ENCODE data around the gene SAMD7.
A peak's percentile ranks its signal among the peaks of the same experiment; 100 is the strongest.

Gene SAMD7

DNA sequence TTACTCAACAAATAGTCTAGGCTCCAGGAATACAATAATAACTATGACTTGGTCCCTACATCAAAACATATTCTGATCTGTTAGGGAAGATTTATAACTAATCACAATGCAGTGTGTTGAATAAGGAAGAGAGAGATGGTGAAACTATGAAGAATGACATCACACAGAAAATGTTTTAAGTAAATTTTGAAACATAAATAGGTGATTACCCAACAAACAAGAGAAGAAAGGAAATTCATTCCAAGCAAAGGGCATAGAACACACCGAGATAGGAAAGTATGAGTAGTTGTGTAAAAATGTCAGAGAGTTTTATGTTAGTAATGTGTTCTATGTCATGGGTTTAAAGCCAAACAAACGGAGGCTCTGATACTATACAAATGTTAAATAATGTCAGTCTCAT lies 68.7 kb downstream of the SAMD7 start:
- TF ChIP-seq CTCF (IDR thresholded peaks at IDR 0.05), result no peak
- Histone ChIP-seq H3K4me1 (ENCODE audit: control insufficient read depth in 1 of 2, insufficient read depth in 1 of 2, low read depth in 1 of 2, low read length in 1 of 2) (peaks cover 40 to 46% of the 10 kb centered on the region in 2 experiments), H3K27me3 (no peaks in the 10 kb centered on the region), H3K27ac (peak overlapping the region; percentile 79), H3K4me3 (ENCODE audit: low read depth in 1 of 2, low read length in 1 of 2) (no peak overlapping the region), H3K9me3 (no peaks in the 10 kb centered on the region), H3K36me3 (peaks cover 40% of the 10 kb centered on the region)

DNA sequence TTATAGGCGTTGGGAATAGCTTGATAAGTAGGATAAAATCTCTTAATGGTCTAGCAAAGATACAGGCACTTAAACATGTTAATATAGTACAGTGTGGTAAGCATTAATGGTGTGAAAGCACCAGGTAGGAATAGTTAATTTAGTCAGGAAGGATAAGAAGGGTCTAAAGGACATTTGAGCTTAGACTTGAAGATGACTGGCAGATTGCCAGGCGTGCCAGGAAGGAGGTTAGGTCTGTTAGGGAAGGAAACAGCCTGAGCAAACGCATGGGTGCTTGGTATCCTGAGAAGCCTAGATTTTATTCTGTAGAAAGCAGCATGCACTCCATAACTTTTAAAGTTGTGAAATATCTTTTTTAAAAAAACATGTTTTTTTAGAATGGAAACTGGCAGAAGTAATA lies 72.9 kb downstream of the SAMD7 start:
- no peak for TF ChIP-seq CTCF (IDR thresholded peaks at IDR 0.05)
- peaks cover 61% of the 10 kb centered on the region for H3K36me3 ChIP-seq
- peak overlapping the region; percentile 21 for H3K27ac ChIP-seq
- H3K4me3 ChIP-seq (ENCODE audit: low read depth in 1 of 2, low read length in 1 of 2), result no peak overlapping the region
- H3K27me3 ChIP-seq, result no peaks in the 10 kb centered on the region
- H3K9me3 ChIP-seq, result no peaks in the 10 kb centered on the region
- peaks cover 25% of the 10 kb centered on the region in 2 experiments for H3K4me1 ChIP-seq (ENCODE audit: control insufficient read depth in 1 of 2, insufficient read depth in 1 of 2, low read depth in 1 of 2, low read length in 1 of 2)

Data from neutrophil (primary cell).